H1 (cell line): ENCODE results near the gene COX6A2. TPM values are rescaled to one million over a fixed set of nuclear protein-coding genes. Genes with fewer than 3 reads are reported as not detected.

Source experiments
- CTCF ChIP-seq, 3 experiments: IDR thresholded peaks; 1 replicate in 2 of 3; 2 replicates in 1 of 3; pipeline versions ENCODE4 v1.5.1 to v1.6.1; 2011; ENCODE audit warnings: low read length in 3 of 3, mild to moderate bottlenecking in 3 of 3, inconsistent platforms in 2 of 3, low read depth in 1 of 3, moderate library complexity in 1 of 3; ENCODE audit not compliant: insufficient read depth in 1 of 3; ENCODE audit errors: control extremely low read depth in 1 of 3
- GTF2F1 ChIP-seq: IDR thresholded peaks from 2 replicates; pipeline ENCODE4 v1.6.1; 2012; ENCODE audit warnings: low read depth, low read length, improper control_type of control experiment, borderline replicate concordance
- POLR2A ChIP-seq, 2 experiments: IDR thresholded peaks; 1 replicate in 1 of 2; 2 replicates in 1 of 2; pipeline ENCODE4 v1.6.1; 2011; ENCODE audit warnings: low read depth in 2 of 2, low read length in 2 of 2, mild to moderate bottlenecking in 2 of 2; ENCODE audit errors: control extremely low read depth in 1 of 2
- RBBP5 ChIP-seq: IDR thresholded peaks from 2 replicates; pipeline ENCODE4 v1.7.1; 2012; ENCODE audit warnings: low read depth, mild to moderate bottlenecking, inconsistent platforms, low read length, moderate library complexity, borderline replicate concordance
- polyA plus RNA-seq, 7 experiments: library from polyadenylated mRNA; depleted of rRNA in 3 of 7; stranded (reverse) in 5 of 7; unstranded in 2 of 7; fragments of >200 nt in 5 of 7; fragments of 200-250 nt in 2 of 7; gene quantifications; 1 replicate in 5 of 7; 2 replicates in 1 of 7; 4 replicates in 1 of 7; pipeline versions ENCODE4 v1.2.1 to v1.2.3, GENCODE V29; 2011 to 2013; ENCODE audit warnings: missing spikeins in 2 of 7, mixed read lengths in 2 of 7
- total RNA-seq: library from RNA; stranded (reverse); fragmentation: NEBNext Ultra II Directional; extraction: Animal tissue kit (Norgen Biotek cat#: 25700); gene quantifications from 2 replicates; pipeline ENCODE4 v1.2.1, GENCODE V29; 2021

Gene COX6A2
- total and polyA plus RNA-seq, 2 of the 8 experiments (the other 6 are each of a cell fraction or from before 2014, with no cell fraction given), result 0.79 TPM; not detected in 1

- TF ChIP-seq GTF2F1 (no peak), POLR2A (IDR thresholded peaks at IDR 0.05; ENCODE audit: control extremely low read depth in 1 of 2, low read depth in 2 of 2, low read length in 2 of 2) (no peak), CTCF (IDR thresholded peaks at IDR 0.05; ENCODE audit: control extremely low read depth in 1 of 3, insufficient read depth in 1 of 3, low read depth in 1 of 3, low read length in 3 of 3) (no peak), RBBP5 (no peak)
Observed at GRCh38 chr16:31388535-31388934, 39.6 kb downstream of the COX6A2 start (continued).
